C1 segment of cervical spinal cord (tissue), 14 donors: ENCODE measurements around the gene JARID2.

Experiments used
- DNase-seq, 14 donors: peaks; one replicate each; lab custom pipeline; 2025; lab: John Stamatoyannopoulos, UW

The JARID2 gene

GRCh38 chr6:15264412-15264811, 18.5 kb downstream of the JARID2 start:
- no peak for DNase-seq

- peak in 9 of 14 donors; percentile 31 to 82 (median 50) for DNase-seq
These were observed 19.3 kb downstream of the JARID2 start for GRCh38 chr6:15264902-15265761.

- DNase-seq: peak in 1 of 14 donors; percentile 16
These were observed 19.9 kb downstream of the JARID2 start for GRCh38 chr6:15265787-15266186.

GRCh38 chr6:15266423-15266996, 20.6 kb downstream of the JARID2 start:
- DNase-seq: peak in 3 of 14 donors; percentile 9 to 20 (median 13)

- no peak for DNase-seq
These were observed 21.4 kb downstream of the JARID2 start for GRCh38 chr6:15267221-15267620.

GRCh38 chr6:15268137-15268908, 22.5 kb downstream of the JARID2 start:
- peak in 1 of 14 donors; percentile 61 for DNase-seq

GRCh38 chr6:15269011-15269410, 23.1 kb downstream of the JARID2 start:
- no peak for DNase-seq

GRCh38 chr6:15269619-15270018, 23.8 kb downstream of the JARID2 start:
- no peak for DNase-seq

GRCh38 chr6:15270402-15270801, 24.5 kb downstream of the JARID2 start:
- no peak for DNase-seq

- DNase-seq: no peak
These were observed 26.7 kb downstream of the JARID2 start for GRCh38 chr6:15272562-15272961.

GRCh38 chr6:15274692-15275387, 29.0 kb downstream of the JARID2 start:
- no peak for DNase-seq

- DNase-seq: no peak
These were observed 30.4 kb downstream of the JARID2 start for GRCh38 chr6:15276036-15276985.

GRCh38 chr6:15279047-15279661, 33.3 kb downstream of the JARID2 start:
- DNase-seq: no peak

GRCh38 chr6:15280028-15280427, 34.2 kb downstream of the JARID2 start:
- DNase-seq: no peak

- no peak for DNase-seq
These were observed 35.1 kb downstream of the JARID2 start for GRCh38 chr6:15280961-15281360.

- DNase-seq: no peak
These were observed 36.5 kb downstream of the JARID2 start for GRCh38 chr6:15282334-15282733.

- DNase-seq: no peak
These were observed 38.1 kb downstream of the JARID2 start for GRCh38 chr6:15283986-15284361.

- DNase-seq: no peak
These were observed 38.9 kb downstream of the JARID2 start for GRCh38 chr6:15284743-15285142.

- DNase-seq: no peak
These were observed 39.9 kb downstream of the JARID2 start for GRCh38 chr6:15285682-15286294.
